GM12875 (cell line): ENCODE data around the gene HOXD10.
A peak's percentile ranks its signal among the peaks of the same experiment; 100 is the strongest.

ENCODE experiments used
- H3K4me3 ChIP-seq: one replicate; pipeline ENCODE4 v1.5.1; 2011; ENCODE audit warnings: low read depth, low read length, control low read depth
- CTCF ChIP-seq: IDR thresholded peaks from 2 replicates; pipeline ENCODE4 v1.5.1; 2011; ENCODE audit warnings: low read depth, mild to moderate bottlenecking, control low read depth, inconsistent platforms, low read length, moderate library complexity, borderline replicate concordance; ENCODE audit not compliant: insufficient read depth

The HOXD10 gene

GRCh38 chr2:176106581-176107539 lies 9.7 kb upstream of the HOXD10 start, which contains the start of gene HOXD11:
Gene HOXD11, plus strand, starts transcription at chr2:176107280. Its CDS starts 76 bp downstream, at chr2:176107356.
- peak within 1 kb of the TSS; percentile 26 for H3K4me3 ChIP-seq
- no peak for TF ChIP-seq CTCF

GRCh38 chr2:176107731-176108181 lies 8.8 kb upstream of the HOXD10 start:
- H3K4me3 ChIP-seq = no peak overlapping the region
- TF ChIP-seq CTCF = no peak

GRCh38 chr2:176109192-176109901 lies 7.2 kb upstream of the HOXD10 start:
- no peak overlapping the region for H3K4me3 ChIP-seq
- TF ChIP-seq CTCF = no peak

GRCh38 chr2:176109946-176110345 lies 6.6 kb upstream of the HOXD10 start:
- TF ChIP-seq CTCF = no peak
- H3K4me3 ChIP-seq = no peak overlapping the region

- TF ChIP-seq CTCF = no peak
Observed at GRCh38 chr2:176110415-176111308, 5.9 kb upstream of the HOXD10 start.

GRCh38 chr2:176111309-176111663 lies 5.3 kb upstream of the HOXD10 start:
- no peak overlapping the region for H3K4me3 ChIP-seq
- peak; percentile 85 for TF ChIP-seq CTCF

More at GRCh38 chr2:176110415-176111308, 5.9 kb upstream of the HOXD10 start:
- H3K4me3 ChIP-seq = no peak overlapping the region
